GM12865 (cell line): ENCODE data around the gene ADM5.

Experiments
- DNase-seq: peaks from one replicate; pipeline ENCODE4 v3.0.0; 2010; ENCODE audit warnings: low read depth
- H3K4me3 ChIP-seq: 2 replicates; pipeline ENCODE4 v1.5.1; 2011; ENCODE audit warnings: mild to moderate bottlenecking, low read depth, low read length, control low read depth
- TF ChIP-seq, protein P1 (sequence below): IDR thresholded peaks from 2 replicates; pipeline ENCODE4 v1.5.1; 2011; ENCODE audit warnings: low read length, control low read depth, low read depth, inconsistent platforms; ENCODE audit not compliant: insufficient read depth; ENCODE audit errors: missing control alignments

ADM5 gene

DNA sequence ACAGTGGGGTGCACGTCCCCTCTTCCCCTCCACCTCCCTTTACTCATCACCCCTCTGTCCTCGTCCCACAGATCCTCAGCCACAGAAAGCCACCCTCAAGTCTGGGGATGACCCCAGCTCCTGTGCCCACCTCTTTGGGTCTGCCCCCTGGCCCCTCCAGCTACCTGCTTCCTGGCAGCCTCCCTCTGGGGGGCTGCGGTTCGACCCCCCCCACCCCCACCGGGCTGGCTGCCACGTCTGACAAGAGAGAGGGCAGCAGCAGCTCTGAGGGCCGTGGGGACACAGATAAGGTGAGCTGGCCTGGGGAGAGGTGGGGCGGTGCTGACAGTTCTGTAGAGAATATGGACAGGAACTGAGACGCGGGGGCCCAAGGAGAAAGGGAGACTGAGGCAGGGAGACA lies 34.8 kb upstream of the ADM5 start:
- TF ChIP-seq, protein P1, sequence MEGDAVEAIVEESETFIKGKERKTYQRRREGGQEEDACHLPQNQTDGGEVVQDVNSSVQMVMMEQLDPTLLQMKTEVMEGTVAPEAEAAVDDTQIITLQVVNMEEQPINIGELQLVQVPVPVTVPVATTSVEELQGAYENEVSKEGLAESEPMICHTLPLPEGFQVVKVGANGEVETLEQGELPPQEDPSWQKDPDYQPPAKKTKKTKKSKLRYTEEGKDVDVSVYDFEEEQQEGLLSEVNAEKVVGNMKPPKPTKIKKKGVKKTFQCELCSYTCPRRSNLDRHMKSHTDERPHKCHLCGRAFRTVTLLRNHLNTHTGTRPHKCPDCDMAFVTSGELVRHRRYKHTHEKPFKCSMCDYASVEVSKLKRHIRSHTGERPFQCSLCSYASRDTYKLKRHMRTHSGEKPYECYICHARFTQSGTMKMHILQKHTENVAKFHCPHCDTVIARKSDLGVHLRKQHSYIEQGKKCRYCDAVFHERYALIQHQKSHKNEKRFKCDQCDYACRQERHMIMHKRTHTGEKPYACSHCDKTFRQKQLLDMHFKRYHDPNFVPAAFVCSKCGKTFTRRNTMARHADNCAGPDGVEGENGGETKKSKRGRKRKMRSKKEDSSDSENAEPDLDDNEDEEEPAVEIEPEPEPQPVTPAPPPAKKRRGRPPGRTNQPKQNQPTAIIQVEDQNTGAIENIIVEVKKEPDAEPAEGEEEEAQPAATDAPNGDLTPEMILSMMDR, result no peak
- H3K4me3 ChIP-seq, result no peak overlapping the region
- DNase-seq, result no peak

DNA sequence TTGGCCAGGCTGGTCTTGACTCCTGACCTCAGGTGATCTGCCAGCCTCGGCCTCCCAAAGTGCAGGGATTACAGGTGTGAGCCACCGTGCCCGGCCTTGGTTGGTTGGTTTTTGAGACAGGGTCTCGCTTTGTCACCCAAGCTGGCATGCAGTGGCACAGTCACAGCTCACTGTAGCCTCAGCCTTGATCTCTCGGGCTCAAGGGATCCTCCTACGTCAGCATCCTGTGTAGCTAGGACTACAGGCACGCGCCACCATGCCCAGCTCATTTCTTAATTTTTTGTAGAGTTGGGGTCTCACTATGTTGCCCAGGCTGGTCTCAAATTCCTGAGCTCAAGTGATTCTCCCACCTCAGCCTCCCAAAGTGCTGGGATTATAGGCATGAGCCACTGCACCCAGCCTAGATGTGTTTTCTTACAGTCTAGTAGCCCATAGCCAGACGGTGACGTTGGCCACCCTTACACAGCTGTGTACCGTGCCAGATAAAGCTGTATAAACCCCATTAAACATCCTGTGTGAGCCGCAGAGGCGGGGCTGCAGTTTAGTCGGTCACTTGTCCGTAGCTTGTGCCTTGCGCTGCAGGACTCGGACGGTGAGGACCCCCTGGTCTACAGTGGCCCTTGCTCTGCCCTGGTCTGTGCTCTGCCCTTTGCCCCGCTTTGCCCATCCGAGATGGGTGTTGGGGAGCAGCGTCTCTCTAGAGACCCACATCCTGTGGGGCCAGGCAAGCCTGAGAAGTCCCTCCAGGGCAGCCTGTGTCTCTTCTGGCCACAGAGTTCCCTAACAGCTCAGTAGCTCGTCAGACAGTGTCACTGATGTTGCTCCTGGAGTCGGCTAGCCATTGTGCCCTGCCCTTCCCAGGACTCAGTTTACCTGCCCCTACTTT lies 33.6 kb upstream of the ADM5 start:
- no peak overlapping the region for H3K4me3 ChIP-seq
- DNase-seq, result no peak
- TF ChIP-seq, protein P1, result no peak

DNA sequence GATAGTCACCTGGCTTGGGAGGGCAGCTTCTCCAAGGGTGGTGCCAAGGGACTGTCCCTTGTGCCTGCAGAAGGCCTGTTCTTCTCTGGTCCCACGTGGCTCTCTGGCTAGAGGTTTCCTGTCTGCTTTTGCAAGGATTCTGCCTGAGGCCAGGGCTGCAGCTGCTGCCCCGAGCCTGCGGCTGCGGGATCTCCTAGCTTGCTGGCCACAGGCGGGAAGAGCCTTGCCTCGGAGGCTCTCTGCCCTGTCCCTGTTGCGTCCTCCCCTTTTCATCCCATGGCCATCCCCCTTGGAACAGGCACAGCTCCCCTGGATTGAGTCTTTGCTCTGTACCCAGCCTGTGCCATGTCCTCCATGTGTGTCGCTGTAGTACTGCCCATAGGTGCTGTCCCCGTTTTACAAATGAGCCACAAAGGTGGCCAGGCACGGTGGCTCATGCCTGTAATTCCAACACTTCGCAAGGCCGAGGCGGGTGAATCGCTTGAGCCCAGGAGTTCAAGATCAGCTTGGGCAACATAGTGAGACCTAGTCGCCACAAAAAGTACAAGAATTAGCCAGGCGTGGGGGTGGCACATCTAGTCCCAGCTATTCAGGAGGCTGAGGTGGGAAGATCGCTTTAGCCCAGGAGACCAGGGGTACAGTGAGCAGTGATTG lies 32.8 kb upstream of the ADM5 start:
- TF ChIP-seq, protein P1, result no peak
- no peak for DNase-seq
- no peak overlapping the region for H3K4me3 ChIP-seq

DNA sequence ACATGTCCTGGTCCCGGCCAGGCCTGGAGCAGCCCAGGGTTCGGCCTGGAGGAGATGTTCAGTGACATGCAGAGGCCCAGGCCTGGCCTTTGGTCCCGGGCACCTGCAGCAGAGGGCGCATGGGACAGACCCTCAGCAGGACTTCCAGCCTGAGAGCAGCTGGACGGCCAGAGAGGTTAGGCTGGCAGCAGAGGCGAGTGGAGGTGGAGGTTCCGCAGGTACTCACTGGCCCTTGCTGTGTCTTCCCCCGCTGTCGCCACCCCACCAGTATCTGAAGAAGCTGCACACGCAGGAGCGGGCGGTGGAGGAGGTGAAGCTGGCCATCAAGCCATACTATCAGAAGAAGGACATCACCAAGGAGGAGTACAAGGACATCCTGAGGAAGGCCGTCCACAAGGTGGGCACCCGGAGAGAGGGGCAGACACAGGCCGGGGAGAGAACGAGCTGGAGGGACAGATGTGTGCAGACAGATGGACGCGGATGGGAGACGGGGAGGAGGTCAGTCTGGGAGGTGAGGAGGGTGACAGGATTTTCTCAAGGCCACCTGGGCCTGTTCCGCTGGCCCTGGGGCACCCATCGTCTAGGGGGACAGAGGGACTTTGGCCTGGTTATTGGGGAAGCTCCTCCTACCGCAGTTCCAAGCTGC lies 31.8 kb upstream of the ADM5 start:
- H3K4me3 ChIP-seq, result no peak overlapping the region
- DNase-seq, result no peak
- TF ChIP-seq, protein P1, result no peak

DNA sequence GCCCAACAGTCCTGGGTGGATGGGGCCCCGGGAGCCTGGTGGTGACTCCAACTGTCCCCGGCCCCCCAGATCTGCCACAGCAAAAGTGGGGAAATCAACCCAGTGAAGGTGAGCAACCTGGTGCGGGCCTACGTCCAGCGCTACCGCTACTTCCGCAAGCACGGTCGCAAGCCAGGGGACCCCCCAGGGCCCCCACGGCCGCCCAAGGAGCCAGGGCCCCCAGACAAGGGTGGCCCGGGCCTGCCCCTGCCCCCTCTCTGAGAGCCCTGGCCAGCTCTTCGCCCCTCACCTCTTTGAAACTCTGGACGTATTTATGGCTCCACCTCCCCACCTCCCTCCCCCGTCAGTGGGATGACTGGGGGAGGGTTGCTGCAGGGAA lies 31.3 kb upstream of the ADM5 start:
- no peak overlapping the region for H3K4me3 ChIP-seq
- DNase-seq, result no peak
- TF ChIP-seq, protein P1, result no peak

DNA sequence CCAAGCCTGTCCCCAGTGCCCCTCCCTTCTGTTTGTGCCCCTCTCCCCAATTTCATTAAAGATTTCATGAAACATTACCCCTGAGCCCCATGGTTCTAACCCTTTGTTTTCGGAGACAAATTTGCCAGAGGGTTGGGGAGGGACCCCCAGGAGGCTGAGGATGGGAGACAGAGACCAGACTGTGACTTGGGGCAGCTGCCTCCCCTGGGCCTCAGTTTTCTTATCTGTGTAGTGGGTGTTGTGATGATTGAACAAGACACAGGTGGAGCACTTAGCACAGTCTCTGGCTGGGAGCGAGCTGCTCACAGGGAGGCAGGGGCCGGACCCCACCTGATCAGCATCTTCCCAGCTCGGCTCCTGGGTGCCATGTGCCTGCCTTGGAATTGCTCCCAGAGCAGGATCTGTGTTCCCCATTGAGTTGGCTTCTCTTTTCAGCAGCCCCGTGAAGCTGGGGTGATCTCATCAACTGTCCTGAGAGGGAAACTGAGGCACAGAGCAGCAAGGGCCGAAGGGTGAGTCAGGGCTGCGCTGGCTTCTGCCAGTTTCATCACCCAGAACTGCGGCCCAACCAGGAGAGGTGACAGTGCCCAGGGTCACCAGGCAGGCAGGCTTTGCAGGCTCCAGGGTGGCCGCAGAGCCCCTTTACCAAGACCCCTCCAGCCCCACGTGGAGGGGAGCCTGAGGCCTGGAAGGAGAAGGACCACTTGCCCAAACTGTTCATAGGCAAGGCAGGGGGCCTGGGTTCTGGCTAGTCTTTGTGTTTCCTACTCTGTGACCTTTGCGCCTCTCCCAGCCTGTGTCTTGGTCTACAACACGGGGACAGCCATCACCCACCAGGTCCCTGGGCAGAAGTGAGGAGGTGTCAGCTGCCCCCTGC lies 30.6 kb upstream of the ADM5 start:
- DNase-seq, result no peak

More for the DNA sequence above, 30.6 kb upstream of the ADM5 start:
- TF ChIP-seq, protein P1, result no peak
- no peak overlapping the region for H3K4me3 ChIP-seq
